NCI-H524 (cell line): ENCODE measurements around the gene GFRA4.
"Not testable (repeated sequence)": the region's sequence is repeated elsewhere in the genome, so short reads cannot be mapped to it uniquely, and the experiment has no call there.

ENCODE experiments used
- DNase-seq, 2 experiments: peaks; one replicate each; lab custom pipeline; 2025; lab: John Stamatoyannopoulos, UW

Gene GFRA4

GRCh38 chr20:3615171-3615840, 47.9 kb downstream of the GFRA4 start:
- DNase-seq: not testable (repeated sequence)

GRCh38 chr20:3614466-3614865, 48.7 kb downstream of the GFRA4 start:
- no peak for DNase-seq

GRCh38 chr20:3613821-3614440, 49.3 kb downstream of the GFRA4 start:
- DNase-seq: no peak

DNA sequence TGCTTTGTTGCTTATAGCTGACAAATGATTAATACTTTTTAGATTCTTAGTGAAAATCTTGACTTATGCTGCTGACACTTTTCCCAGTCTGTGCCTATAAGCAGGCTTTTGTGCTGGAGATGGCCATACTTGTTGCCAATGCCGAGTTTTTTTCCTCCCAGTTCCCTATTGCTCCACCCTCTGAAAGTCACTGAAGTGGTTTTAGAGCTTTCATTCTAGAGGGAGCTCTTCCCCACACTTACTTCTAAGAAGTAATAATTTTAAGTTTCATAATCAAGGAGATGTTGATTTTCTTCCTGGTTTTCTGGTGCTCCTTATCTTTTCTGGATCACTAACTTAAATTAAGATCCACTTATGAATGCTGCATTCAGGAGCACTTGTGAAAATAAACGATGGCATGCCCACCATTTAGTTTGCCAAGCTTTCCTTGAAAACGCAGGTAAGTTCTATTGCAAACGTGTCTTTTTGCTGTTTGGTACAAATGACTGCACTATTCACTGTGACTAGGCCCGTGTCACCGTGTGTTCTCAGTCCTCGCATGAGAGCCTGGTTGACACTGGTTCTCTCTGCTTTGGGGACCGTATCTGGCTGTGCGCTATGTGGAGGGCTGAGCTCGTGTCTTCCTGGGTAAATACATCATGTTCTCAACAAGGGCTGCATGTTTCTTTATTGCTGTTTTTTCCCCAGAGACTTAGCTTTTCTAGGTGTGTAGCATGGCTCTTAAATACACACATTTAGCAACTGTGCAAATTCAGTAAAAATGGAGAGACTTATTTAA, 50.2 kb downstream of the GFRA4 start:
- no peak for DNase-seq

DNA sequence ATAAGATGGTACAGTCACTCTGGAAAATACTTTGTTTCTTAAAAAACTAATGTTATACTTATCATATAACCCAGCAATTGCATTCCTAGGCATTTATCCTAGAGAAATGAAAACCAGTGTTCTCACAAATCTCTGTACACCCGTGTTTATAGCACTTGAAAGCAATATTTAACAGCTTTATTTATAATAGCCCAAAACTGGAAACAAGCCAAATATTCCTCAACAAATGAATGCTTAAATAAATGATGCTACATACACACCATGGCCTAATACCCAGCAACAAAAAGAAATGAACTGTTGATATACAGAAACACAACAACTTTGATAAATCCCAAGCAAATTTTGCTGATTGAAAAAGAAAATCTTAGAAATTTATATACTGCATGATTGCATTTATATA, 51.3 kb downstream of the GFRA4 start:
- DNase-seq: no peak
